A673 (cell line): Measurements from ENCODE around the gene COX6B1. TPM values are rescaled to one million over a fixed set of nuclear protein-coding genes. Genes with fewer than 3 reads are reported as not detected.

ENCODE experiments used
- BruUV-seq: library from RNA; stranded (reverse); fragments of 400-500 nt; replicated peaks from 2 replicates; lab custom pipeline; 2021; lab: Mats Ljungman, UMichigan
- CTCF ChIA-PET: fragments of 300-600 bp; sonication (Branson Sonifier 250); formaldehyde crosslinking; loops from one replicate; lab custom pipeline; 2022; ENCODE audit warnings: antibody characterized with exemption; lab: Charles Lee
- POLR2A ChIA-PET: fragments of 300-600 bp; sonication (Branson Sonifier 250); formaldehyde crosslinking; loops from one replicate; lab custom pipeline; 2022; ENCODE audit warnings: antibody characterized with exemption; ENCODE audit not compliant: low non-redundant PET; lab: Charles Lee
- DNase-seq: peaks from one replicate; pipeline ENCODE4 v3.0.0-alpha.2; 2015; ENCODE audit warnings: low spot score
- H3K27ac ChIP-seq: fragments of 200-600 bp; sonication (generic); 2 replicates; pipeline ENCODE4 v1.5.1; 2016; ENCODE audit warnings: mixed run types, low read depth, mild to moderate bottlenecking, mixed read lengths, antibody characterized with exemption, low read length; ENCODE audit not compliant: poor library complexity, severe bottlenecking
- H3K27me3 ChIP-seq: fragments of 200-600 bp; sonication (generic); replicated peaks from 2 replicates; pipeline ENCODE4 v1.6.1; 2017; ENCODE audit warnings: mixed run types, low read depth, mild to moderate bottlenecking, mixed read lengths, antibody characterized with exemption, low read length; ENCODE audit not compliant: insufficient read depth, poor library complexity
- H3K36me3 ChIP-seq: fragments of 200-600 bp; sonication (generic); 2 replicates; pipeline ENCODE4 v1.6.1; 2016; ENCODE audit warnings: mixed run types, mild to moderate bottlenecking, mixed read lengths, antibody characterized with exemption, low read length; ENCODE audit not compliant: insufficient read depth, poor library complexity, severe bottlenecking
- H3K4me1 ChIP-seq: fragments of 200-600 bp; sonication (generic); 2 replicates; pipeline ENCODE4 v1.6.1; 2017; ENCODE audit warnings: mixed run types, mild to moderate bottlenecking, mixed read lengths, antibody characterized with exemption, low read length; ENCODE audit not compliant: insufficient read depth, poor library complexity, severe bottlenecking
- H3K4me3 ChIP-seq: fragments of 200-600 bp; sonication (generic); 2 replicates; pipeline ENCODE4 v1.5.1; 2016; ENCODE audit warnings: low read depth, mixed run types, mild to moderate bottlenecking, mixed read lengths, low read length; ENCODE audit not compliant: poor library complexity, severe bottlenecking
- H3K9me3 ChIP-seq: fragments of 200-600 bp; sonication (generic); 2 replicates; pipeline ENCODE4 v1.6.1; 2016; ENCODE audit warnings: mixed run types, low read depth, mild to moderate bottlenecking, mixed read lengths, antibody characterized with exemption, low read length; ENCODE audit not compliant: poor library complexity, severe bottlenecking
- CTCF ChIP-seq: fragments of 300-800, 200-600 bp; sonication (generic); conservative IDR thresholded peaks from 2 replicates; pipeline ENCODE4 v1.5.1; 2017; ENCODE audit warnings: low read depth, mild to moderate bottlenecking, antibody characterized with exemption, low read length, moderate library complexity, mixed read lengths
- EZH2 ChIP-seq: fragments of 200-600 bp; sonication (generic); IDR thresholded peaks from 2 replicates; pipeline ENCODE4 v1.6.1; 2017; ENCODE audit warnings: borderline replicate concordance, low read depth, mild to moderate bottlenecking, mixed read lengths, antibody characterized with exemption, low read length; ENCODE audit not compliant: poor library complexity, severe bottlenecking
- intact Hi-C: fragments of 100-400 bp; cut with micrococcal nuclease; formaldehyde crosslinking; loops from one replicate; pipeline ENCODE4 v1.10.0; 2022; ENCODE audit not compliant: unreplicated experiment
- total RNA-seq: library from RNA; stranded (reverse); gene quantifications from 2 replicates; pipeline ENCODE4 v1.2.3, GENCODE V29; 2021

The COX6B1 gene
- total RNA-seq, 1 experiment from 2014 or later: 467 TPM

- ChIA-PET CTCF (no interaction called here), POLR2A (no interaction called here)
- TF ChIP-seq CTCF (no peak), EZH2 (no peak)
- no peak overlapping the region for H3K4me3 ChIP-seq
- intact Hi-C loops: no loop called here
- H3K4me1 ChIP-seq: peaks cover 6% of the 10 kb centered on the region
- no peak overlapping the region for H3K27ac ChIP-seq
- H3K9me3 ChIP-seq: no peaks in the 10 kb centered on the region
- H3K27me3 ChIP-seq: no peaks in the 10 kb centered on the region
- DNase-seq: no peak
- no peaks in the 10 kb centered on the region for H3K36me3 ChIP-seq
- BruUV-seq: no TSS peak
Measured at GRCh38 chr19:35615036-35615435, 33.1 kb upstream of the COX6B1 start.

- no peak overlapping the region for H3K4me3 ChIP-seq
- BruUV-seq: no TSS peak
- H3K36me3 ChIP-seq: no peaks in the 10 kb centered on the region
- intact Hi-C loops: no loop called here
- no peaks in the 10 kb centered on the region for H3K4me1 ChIP-seq
- ChIA-PET POLR2A (no interaction called here), CTCF (no interaction called here)
- no peaks in the 10 kb centered on the region for H3K27me3 ChIP-seq
- no peak overlapping the region for H3K27ac ChIP-seq
- DNase-seq: no peak
- no peaks in the 10 kb centered on the region for H3K9me3 ChIP-seq
- TF ChIP-seq EZH2 (no peak), CTCF (no peak)
Measured at GRCh38 chr19:35618857-35619256, 29.3 kb upstream of the COX6B1 start.

GRCh38 chr19:35619290-35619923 lies 28.7 kb upstream of the COX6B1 start:
- intact Hi-C loops: no loop called here
- H3K4me1 ChIP-seq: no peaks in the 10 kb centered on the region

More at GRCh38 chr19:35619290-35619923, 28.7 kb upstream of the COX6B1 start:
- POLR2A ChIA-PET: no interaction called here
- H3K36me3 ChIP-seq: no peaks in the 10 kb centered on the region
- H3K27ac ChIP-seq: no peak overlapping the region
- H3K27me3 ChIP-seq: no peaks in the 10 kb centered on the region
- no TSS peak for BruUV-seq
- H3K9me3 ChIP-seq: no peaks in the 10 kb centered on the region
- CTCF ChIA-PET: no interaction called here
- TF ChIP-seq EZH2: no peak
- TF ChIP-seq CTCF: no peak
- H3K4me3 ChIP-seq: no peak overlapping the region
- DNase-seq: no peak
